ENCODE measurements around the gene GBP5.
"Not testable (repeated sequence)": the region's sequence is repeated elsewhere in the genome, so short reads cannot be mapped to it uniquely, and the experiment has no call there.

GBP5 gene

DNA sequence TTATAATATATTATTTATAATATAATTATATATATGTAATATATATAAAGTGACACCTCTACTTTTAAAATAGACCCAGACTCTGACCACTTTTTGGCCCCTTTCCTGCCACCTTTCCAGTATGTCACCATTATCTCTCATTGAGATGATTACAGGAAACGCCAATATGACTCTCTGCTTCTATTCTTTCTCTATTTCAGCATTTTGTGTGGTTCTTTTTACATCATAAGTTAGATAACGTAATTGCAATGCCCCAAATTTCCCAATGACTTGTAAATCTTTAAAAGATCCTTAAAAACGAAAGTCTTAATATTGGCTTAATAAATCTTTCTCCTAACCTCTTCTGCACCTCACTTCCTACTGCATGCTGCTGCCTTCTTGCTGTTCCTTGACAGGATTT is 8.1 kb upstream of the GBP5 start:
- no peak for DNase-seq

DNA sequence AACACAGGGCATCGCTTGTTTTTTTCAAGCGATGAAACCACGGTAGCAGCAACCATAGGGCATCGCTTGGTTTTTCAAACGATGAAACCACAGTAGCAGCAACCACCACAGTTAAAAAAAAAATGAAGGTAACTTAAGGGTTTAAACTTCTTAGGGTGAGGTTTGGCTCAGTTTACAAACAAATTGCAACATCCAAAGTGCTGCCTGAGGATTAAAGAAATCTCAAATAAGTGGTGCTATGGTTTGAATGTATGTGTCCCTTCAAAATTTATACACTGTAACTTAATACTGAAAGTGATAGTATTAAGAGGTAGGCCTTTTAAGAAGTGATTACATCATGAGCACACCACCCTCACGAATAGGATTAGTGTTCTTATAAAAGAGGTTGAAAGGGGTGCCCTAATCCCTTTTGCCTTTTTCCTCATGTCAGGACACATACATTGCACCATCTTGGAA is 6.4 kb upstream of the GBP5 start:
- DNase-seq: peak; percentile 13

DNA sequence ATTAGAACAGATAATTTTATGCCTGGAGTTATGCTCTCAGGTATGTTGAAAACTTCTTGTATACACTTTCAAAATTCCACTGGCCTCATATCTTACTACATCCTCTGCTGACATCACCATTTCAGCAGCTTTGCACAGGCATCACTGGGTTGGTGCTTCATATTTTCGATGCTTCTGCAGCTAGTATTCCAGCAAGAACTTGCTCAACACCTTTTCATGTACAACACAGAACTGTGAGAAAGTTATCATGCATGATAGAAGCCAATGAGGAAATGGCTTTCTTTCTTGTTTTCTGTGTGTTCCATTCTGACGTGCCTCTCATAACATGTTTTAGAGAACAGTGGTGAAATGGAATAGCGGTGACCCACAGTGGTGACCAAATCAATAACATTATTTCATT is 5.1 kb upstream of the GBP5 start:
- DNase-seq: no peak

DNA sequence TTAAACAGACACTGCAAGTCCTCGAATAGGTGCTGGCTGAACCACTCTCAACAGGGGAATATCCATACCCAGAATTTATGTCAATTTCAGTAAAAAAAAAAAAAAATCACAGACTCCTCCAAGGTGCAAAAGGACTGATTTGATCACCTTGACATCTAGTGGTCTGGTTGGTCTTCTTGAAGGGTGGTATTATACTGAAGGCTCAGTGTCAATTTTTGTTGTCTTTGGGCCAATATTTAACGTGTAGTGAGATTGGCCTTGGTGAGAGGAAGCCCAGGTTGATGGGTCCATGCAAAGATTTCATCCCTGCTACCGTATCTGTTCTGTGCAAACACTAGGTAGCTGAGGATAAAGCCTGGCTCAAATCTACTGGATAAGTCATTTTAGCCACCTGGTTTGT is 4.0 kb upstream of the GBP5 start:
- DNase-seq: peak; percentile 22

DNA sequence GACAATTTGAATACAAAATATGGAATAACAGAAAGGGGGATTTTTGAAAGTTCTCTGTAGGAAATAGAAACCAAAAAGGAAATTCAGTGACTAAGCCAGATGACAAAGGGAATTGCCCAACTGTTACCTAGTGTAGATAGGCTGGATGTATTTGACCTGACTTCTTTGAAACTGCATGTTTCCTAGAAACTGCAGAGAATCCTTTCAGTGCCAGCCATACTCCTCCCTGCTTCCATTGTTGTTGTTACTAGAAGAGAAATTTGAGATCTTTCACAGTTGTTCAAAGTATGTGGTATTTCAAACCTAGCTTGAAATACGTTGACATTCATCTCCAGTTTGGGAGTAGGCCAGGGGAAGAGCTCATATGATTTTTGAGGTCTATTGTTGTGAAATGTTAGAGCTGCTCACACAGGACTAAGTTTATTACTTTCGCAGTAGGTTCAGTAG is 1.8 kb upstream of the GBP5 start:
- peak; percentile 31 for DNase-seq

DNA sequence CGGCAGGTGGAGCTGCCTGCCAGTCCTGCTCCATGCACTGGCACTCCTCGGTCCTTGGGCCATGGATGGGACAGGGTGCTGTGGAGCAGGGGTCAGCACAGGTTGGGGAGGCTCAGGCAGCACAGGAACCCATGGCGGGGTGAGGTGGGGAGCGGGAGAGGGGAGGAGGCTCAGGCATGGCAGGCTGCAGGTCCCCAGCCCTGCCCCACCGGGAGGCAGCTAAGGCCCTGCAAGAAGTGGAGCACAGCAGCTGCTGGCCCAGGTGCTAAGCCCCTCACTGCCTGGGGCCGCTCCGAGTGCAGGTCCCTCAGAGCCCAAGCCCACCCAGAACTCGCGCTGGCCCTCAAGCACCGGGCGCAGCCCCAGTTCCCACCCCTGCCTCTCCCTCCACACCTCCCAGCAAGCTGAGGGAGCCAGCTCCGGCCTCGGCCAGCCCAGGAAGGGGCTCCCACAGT is 691 bp upstream of the GBP5 start:
- DNase-seq: no peak

DNA sequence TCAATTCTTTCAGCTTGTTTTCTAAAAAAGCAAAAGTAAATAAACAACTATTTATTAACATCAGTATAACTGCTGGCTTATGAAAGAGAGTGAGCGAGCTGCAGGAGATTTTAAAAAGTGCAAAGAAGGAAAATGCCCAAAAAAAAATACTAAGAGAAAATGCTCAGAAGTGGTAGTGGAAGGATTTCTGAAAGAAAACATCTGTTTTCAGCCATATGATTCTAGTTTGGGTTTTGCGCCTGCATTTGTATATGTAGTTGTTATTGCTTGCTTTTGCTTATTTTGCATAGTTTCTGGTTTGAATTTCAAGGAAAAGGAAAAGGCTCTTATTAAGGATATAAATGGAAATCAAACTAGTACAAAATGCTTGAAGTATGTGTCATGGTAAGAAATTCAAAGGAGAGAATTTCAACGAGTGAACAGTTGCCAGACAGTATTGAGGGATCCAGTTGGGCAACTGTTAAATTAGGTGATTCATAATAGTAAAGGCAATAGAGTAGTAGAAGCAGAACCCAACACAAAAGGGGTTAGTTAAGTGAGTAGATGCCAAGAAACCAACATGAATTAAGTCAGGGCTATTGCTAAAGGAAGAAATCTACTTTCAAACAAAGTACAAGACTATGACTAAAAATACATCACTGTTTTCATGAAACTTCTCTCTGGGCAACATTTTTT is 1.2 kb downstream of the GBP5 start:
- no peak for DNase-seq

DNA sequence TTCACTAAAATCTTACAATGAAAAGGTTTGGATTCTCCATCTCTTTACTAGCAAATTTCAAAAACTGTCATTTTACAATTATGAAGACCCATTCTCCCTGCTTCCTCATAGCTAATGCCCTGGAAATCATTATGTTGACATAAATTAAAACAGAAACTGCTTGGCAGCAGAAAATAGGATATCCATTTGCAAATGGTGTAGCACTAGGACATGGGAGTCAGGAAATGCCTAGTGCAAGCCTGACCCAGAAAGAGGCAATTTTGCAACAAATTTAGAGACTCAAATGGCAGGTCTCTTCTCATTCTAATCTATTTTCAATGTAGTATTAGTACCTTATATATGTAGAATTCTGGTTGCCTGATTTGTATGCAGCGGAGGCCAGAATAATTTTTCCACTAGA is 2.2 kb downstream of the GBP5 start:
- DNase-seq: no peak

DNA sequence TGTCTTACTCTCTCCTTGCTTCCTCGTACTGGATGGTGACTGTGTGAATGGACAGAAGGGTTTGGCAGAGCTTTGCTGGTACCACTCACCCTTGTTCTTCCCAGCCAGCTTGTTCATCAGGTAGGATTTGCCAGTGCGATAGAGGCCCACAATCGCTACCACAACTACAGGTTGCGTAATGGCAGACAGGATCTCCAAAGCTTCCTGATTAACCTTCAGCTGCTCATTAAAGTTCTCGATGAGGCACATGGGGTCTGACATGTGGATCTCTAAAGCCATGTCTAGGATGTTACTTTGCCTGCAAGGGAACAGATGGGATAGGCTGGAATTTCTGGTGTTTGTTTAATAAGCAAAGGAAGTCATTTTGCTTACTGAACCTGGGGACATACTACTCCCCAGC is 3.4 kb downstream of the GBP5 start:
- no peak for DNase-seq

DNA sequence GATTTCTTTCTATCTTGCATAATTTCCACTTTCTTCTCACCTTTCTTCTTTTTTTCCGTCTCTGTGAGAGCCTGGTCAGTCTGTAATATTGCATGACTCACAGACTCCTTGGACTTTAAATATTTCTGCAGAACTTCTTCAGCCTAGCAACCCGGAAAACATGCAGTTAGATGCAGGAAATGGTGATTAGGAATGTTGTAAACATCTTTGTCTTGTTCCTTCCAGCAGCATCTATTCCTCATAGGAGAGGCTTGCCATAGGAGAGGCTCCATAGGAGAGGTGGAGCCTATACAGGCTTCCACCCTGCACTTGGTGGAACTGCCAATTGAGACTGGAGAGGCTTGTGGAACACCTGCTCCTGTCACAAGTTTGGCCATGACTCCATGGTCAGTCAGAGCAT is 10.0 kb downstream of the GBP5 start:
- peak; percentile 53 for DNase-seq

DNA sequence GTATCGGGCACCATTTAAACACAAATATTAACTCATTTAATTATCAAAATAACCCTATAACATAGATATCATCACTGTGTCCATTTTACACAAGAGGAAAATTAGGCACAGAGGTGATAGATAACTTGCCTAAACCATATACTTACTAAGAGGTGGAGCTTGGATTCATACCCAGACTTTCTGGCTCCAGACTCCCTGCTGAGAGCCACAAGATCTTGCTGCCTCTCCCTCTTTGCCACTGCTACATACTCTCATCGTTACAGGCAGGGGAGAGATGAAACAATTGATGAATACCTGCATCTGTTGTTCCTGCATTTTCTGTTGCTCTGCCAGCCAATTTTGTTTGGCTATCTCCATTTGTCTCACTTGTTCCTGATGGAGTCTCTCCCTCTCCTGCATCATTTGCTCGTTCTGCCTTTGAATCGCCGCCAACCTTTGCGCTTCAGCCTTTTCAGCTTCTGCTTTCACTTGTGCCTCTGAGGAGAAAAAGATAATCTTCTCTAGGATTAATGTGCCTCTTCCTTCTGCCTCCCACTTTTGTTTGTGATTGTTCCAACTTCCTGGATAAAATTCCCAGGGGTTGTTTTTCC is 10.6 kb downstream of the GBP5 start:
- peak; percentile 92 for DNase-seq

DNA sequence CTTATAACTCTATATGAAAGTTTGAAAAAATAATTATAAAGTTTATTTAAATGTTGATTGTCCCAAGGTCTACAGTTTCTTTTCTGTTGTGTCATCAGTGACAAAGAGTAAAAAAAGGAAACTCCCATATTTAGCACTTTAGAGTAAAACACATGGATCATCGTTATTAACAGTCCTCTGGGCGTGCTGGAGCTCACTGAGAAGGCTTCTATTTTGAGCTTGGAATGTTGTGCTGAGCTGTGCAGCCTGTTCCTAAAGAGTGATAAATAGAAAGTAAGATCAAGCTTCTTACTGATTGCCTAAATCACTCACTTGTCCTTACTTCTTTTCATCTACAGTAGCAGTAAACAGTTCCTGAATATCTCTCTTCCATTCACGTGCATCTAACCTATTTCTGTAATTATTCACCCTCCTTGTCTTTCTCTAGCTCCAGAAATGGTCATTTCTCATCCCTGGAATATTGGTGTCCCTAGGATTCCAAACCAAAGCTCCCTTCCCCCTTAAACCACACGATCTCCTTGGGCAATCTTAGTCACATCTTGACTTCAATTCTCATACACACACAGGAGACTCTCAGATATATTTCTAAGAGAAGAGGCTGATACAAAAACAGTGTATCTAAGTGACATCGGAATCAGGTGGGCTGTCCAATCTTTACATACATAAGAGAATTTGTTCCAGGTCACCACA is 11.9 kb downstream of the GBP5 start:
- peak; percentile 27 for DNase-seq

DNA sequence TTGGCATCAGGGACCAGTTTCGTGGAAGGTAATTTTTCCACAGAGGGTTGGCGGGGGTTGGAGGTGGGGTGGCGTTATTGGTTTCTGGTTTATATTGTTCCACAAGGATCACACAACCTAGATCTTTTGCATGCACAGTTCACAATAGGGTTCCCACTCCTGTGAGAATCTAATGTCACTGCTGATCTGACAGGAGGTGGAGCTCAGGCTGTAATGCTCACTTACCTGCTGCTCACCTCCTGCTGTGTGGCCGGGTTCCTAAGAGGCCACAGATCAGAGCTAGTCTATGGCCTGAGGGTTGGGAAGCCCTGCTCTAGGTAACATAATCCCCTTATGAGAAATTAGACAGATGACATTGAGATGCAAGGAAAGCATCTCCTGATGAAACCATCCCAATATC is 12.6 kb downstream of the GBP5 start:
- DNase-seq: peak; percentile 87

DNA sequence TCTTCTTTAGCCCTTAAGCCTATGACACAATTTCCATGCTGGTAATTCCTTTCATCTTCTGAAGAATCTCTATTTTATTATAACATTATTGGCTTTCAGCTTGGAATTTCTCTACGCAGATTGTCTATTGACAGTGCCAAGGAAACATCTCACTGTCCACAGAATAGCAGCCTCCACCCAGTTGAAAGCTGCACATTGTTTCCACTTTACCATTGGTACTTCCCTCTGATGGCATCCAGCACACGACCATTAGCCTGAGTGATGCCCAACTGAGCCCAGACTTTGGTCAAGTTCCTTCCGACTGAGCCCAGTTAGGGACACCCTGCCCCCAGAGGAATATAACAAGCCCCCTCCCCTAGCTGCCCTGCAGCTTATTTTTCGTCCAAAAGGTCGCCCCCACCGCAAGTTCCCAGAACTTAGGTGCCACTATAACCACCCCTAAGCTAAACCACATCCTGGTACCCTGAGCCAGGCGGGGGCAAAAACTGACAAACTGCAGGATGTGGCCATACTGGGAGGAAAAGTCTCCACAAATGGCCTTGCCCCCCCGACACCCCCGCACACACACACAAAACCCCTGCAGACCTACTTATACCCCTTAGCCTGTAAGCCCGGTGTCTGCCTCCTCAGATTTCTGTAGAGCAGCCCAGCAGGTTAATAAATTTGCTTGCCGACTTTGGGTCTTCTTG is 13.2 kb downstream of the GBP5 start:
- peak; percentile 14 for DNase-seq

DNA sequence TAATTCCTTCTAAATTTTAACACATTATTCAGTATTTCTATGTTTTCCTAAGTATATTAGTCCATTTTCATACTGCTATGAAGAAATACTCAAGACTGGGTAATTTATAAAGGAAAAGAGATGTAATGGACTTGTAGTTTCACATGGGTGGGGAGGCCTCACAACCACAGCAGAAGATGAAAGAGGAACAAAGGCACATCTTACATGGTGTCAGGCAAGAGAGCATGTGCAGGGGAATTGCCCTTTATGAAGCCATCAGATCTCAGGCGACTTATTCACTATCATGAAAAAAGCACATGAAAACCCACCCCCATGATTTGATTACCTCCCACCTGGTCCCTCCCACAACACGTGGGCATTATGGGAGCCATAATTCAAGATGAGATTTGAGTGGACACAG is 15.6 kb downstream of the GBP5 start:
- DNase-seq: no peak

DNA sequence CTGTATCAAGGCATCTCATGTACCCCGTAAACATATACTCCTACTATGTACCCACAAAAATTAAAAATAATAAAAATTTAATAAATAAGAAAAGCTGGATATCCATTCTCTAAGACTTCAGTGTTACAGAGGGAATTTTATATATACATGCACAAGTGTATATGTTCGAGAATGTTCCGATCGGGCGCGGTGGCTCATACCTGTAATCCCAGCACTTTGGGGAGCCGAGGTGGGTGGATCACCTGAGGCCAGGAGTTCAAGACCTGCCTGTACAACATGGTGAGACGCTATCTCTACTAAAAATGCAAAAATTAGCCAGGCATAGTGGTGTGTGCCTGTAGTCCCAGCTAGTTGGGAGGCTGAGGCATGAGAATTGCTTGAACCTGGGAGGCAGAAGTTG is 17.1 kb downstream of the GBP5 start:
- not testable (repeated sequence) for DNase-seq

DNA sequence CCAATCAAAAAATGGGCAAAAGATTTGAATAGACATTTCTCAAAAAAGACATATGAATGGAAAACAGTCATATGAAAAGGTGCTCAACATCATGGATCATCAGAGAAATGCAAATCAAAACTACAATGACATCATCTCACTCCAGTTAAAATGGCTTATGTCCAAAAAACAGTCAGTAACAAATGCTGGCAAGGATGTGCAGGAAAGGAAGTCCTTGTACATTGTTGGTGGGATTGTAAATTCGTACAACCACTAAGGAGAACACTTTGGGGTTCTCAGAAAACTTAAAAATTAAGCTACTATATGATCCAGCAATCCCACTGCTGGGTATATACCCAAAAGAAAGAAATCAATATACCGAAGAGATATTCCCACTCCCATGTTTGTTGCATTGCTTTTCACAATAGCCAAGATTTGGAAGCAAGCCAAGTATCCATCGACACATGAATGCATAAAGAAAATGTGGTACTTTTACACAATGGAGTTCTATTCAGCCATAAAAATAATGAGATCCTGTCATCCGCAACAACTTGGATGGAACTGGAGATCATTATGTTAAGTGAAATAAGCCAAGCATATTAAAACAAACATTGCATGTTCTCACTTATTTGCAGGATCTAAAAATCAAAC is 17.9 kb downstream of the GBP5 start:
- DNase-seq: peak; percentile 92

DNA sequence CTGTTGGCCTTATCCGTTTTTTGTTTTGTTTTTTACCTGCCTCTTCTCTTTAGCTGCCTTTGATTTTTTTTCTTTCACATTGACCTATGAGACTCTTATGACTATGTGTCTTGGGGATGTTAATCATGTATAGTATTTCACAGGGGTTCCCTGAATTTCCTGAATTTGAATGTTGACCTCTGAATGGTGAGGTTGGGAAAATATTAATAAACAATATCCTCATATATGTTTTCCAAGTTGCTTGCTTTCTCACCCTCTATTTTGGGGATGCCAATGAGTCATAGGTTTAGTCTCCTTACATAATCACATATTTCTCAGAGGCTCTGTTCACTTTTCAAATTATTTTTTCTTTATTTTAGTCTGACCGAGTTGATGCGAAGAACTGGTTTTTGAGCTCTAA is 29.6 kb downstream of the GBP5 start:
- DNase-seq: no peak
